H1 (cell line): Measurements from ENCODE around the gene NAT9. TPM values are rescaled to one million over a fixed set of nuclear protein-coding genes. Genes with fewer than 3 reads are reported as not detected.

Source experiments
- CTCF ChIA-PET: fragments of 300-600 bp; sonication (Branson Sonifier 250); formaldehyde crosslinking; loops from one replicate; lab custom pipeline; 2021; ENCODE audit not compliant: partially characterized antibody; lab: Charles Lee
- POLR2A ChIA-PET: fragments of 300-600 bp; sonication (Branson Sonifier 250); formaldehyde crosslinking; loops from one replicate; lab custom pipeline; 2021; ENCODE audit warnings: inconsistent platforms; ENCODE audit not compliant: partially characterized antibody; lab: Charles Lee
- DNase-seq, 2 experiments: peaks; one replicate each; pipeline versions ENCODE4 v3.0.0 to v3.0.0-alpha.2; 2010 to 2022; ENCODE audit warnings: low spot score in 2 of 2, low read depth in 1 of 2, mixed read lengths in 1 of 2
- FAIRE-seq: peaks from 2 replicates; lab custom pipeline; 2011; peaks lifted over from hg19 to GRCh38; lab: Jason Lieb, UNC
- H2AFZ ChIP-seq: 2 replicates; pipeline ENCODE4 v1.8.1; 2012; ENCODE audit warnings: low read length, inconsistent platforms
- H2AK5ac ChIP-seq: 2 replicates; pipeline ENCODE4 v1.6.1; 2013; ENCODE audit warnings: low read depth, low read length
- H2BK120ac ChIP-seq: replicated peaks from 2 replicates; pipeline ENCODE3; 2013; ENCODE audit warnings: low read depth, low read length, inconsistent platforms
- H2BK12ac ChIP-seq: 2 replicates; pipeline ENCODE4 v1.6.1; 2013; ENCODE audit warnings: low read depth, low read length
- H2BK15ac ChIP-seq: 2 replicates; pipeline ENCODE4 v1.6.1; 2013; ENCODE audit warnings: low read length
- H2BK20ac ChIP-seq: 2 replicates; pipeline ENCODE4 v1.6.1; 2013; ENCODE audit warnings: low read length
- H2BK5ac ChIP-seq: 2 replicates; pipeline ENCODE4 v1.6.1; 2013; ENCODE audit warnings: low read depth, low read length
- H3K14ac ChIP-seq: 2 replicates; pipeline ENCODE4 v1.6.1; 2013; ENCODE audit warnings: inconsistent platforms; ENCODE audit not compliant: insufficient read length
- H3K18ac ChIP-seq: 2 replicates; pipeline ENCODE4 v1.6.1; 2013; ENCODE audit warnings: low read length; ENCODE audit errors: extremely low read depth
- H3K23ac ChIP-seq: 2 replicates; pipeline ENCODE4 v1.6.1; 2013; ENCODE audit warnings: inconsistent platforms; ENCODE audit not compliant: insufficient read length
- H3K23me2 ChIP-seq: 2 replicates; pipeline ENCODE4 v1.6.1; 2013; ENCODE audit warnings: low read depth, low read length
- H3K27ac ChIP-seq: 2 replicates; pipeline ENCODE4 v1.6.1; 2011; ENCODE audit warnings: low read depth, low read length, inconsistent platforms
- H3K27me3 ChIP-seq, 4 experiments: replicated peaks in 1 of 4; 1 replicate in 1 of 4; 2 replicates in 3 of 4; pipeline versions ENCODE4 v1.6.1 to v1.8.1; 2011 to 2013; ENCODE audit warnings: low read length in 3 of 4, mild to moderate bottlenecking in 3 of 4, inconsistent platforms in 2 of 4, mixed read lengths in 2 of 4, moderate library complexity in 1 of 4; ENCODE audit not compliant: control insufficient read depth in 3 of 4, insufficient read depth in 3 of 4; ENCODE audit errors: extremely low read depth in 1 of 4
- H3K36me3 ChIP-seq, 4 experiments: 2 replicates each; pipeline versions ENCODE4 v1.6.1 to v1.8.1; 2011 to 2013; ENCODE audit warnings: mild to moderate bottlenecking in 4 of 4, low read length in 3 of 4, moderate library complexity in 2 of 4, control low read depth in 1 of 4, inconsistent platforms in 1 of 4; ENCODE audit not compliant: insufficient read depth in 4 of 4, control insufficient read depth in 2 of 4
- H3K4ac ChIP-seq: replicated peaks from 2 replicates; pipeline ENCODE3; 2013; ENCODE audit warnings: low read length, low read depth, mixed read lengths, inconsistent platforms; ENCODE audit not compliant: insufficient read length
- H3K4me1 ChIP-seq, 4 experiments: replicated peaks in 1 of 4; 1 replicate in 1 of 4; 2 replicates in 3 of 4; pipeline versions ENCODE4 v1.6.1 to v1.8.1; 2011 to 2013; ENCODE audit warnings: low read length in 3 of 4, inconsistent platforms in 2 of 4, mixed read lengths in 1 of 4; ENCODE audit not compliant: insufficient read depth in 4 of 4, control insufficient read depth in 3 of 4
- H3K4me2 ChIP-seq, 2 experiments: 2 replicates each; pipeline versions ENCODE4 v1.6.1 to v1.8.1; 2011 to 2013; ENCODE audit warnings: low read depth in 2 of 2, low read length in 2 of 2, control low read depth in 1 of 2, inconsistent platforms in 1 of 2, mild to moderate bottlenecking in 1 of 2; ENCODE audit not compliant: insufficient read depth in 1 of 2
- H3K4me3 ChIP-seq, 4 experiments: fragments of 200-600, 300-600 bp in 1 of 4; sonication (generic), shearing (Covaris generic), sonication (Bioruptor Twin) in 1 of 4; 2 replicates each; pipeline versions ENCODE4 v1.5.1 to v1.8.1; 2011 to 2016; ENCODE audit warnings: low read length in 4 of 4, low read depth in 3 of 4, control low read depth in 2 of 4, inconsistent platforms in 2 of 4, mild to moderate bottlenecking in 2 of 4, mixed read lengths in 1 of 4, moderate library complexity in 1 of 4; ENCODE audit not compliant: insufficient read depth in 2 of 4; ENCODE audit errors: extremely low read depth in 1 of 4
- H3K56ac ChIP-seq: replicated peaks from 2 replicates; pipeline ENCODE3; 2013; ENCODE audit warnings: low read depth, mild to moderate bottlenecking, mixed read lengths, low read length, inconsistent platforms; ENCODE audit not compliant: insufficient read length
- H3K79me1 ChIP-seq: 2 replicates; pipeline ENCODE4 v1.6.1; 2013; ENCODE audit warnings: low read depth, low read length, control low read depth
- H3K79me2 ChIP-seq, 2 experiments: 2 replicates each; pipeline versions ENCODE4 v1.6.1 to v1.8.1; 2012 to 2013; ENCODE audit warnings: low read length in 2 of 2, mild to moderate bottlenecking in 2 of 2, inconsistent platforms in 1 of 2; ENCODE audit not compliant: insufficient read depth in 2 of 2, control insufficient read depth in 1 of 2
- H3K9ac ChIP-seq, 4 experiments: replicated peaks in 1 of 4; 1 replicate in 1 of 4; 2 replicates in 3 of 4; pipeline versions ENCODE4 v1.6.1 to v1.8.1; 2011 to 2013; ENCODE audit warnings: low read depth in 3 of 4, low read length in 3 of 4, control low read depth in 2 of 4, mild to moderate bottlenecking in 2 of 4, moderate library complexity in 2 of 4, inconsistent platforms in 1 of 4; ENCODE audit errors: extremely low read depth in 1 of 4
- H3K9me3 ChIP-seq, 2 experiments: 2 replicates each; pipeline versions ENCODE4 v1.6.1 to v1.8.1; 2012 to 2013; ENCODE audit warnings: mild to moderate bottlenecking in 2 of 2, moderate library complexity in 2 of 2, control low read depth in 1 of 2, inconsistent platforms in 1 of 2, low read depth in 1 of 2, low read length in 1 of 2, mixed read lengths in 1 of 2; ENCODE audit not compliant: insufficient read depth in 2 of 2
- H4K20me1 ChIP-seq, 2 experiments: replicated peaks in 1 of 2; 2 replicates each; pipeline versions ENCODE3 to v1.8.1; 2011 to 2013; ENCODE audit warnings: inconsistent platforms in 2 of 2, low read length in 2 of 2, mild to moderate bottlenecking in 1 of 2; ENCODE audit not compliant: insufficient read depth in 2 of 2, control insufficient read depth in 1 of 2
- H4K5ac ChIP-seq: 2 replicates; pipeline ENCODE4 v1.6.1; 2013; ENCODE audit warnings: low read length, low read depth, mixed read lengths, inconsistent platforms; ENCODE audit not compliant: insufficient read length
- H4K8ac ChIP-seq: 2 replicates; pipeline ENCODE4 v1.8.0; 2013; ENCODE audit warnings: mild to moderate bottlenecking, moderate library complexity, low read length, inconsistent platforms; ENCODE audit not compliant: insufficient read depth; ENCODE audit errors: extremely low read depth
- H4K91ac ChIP-seq: replicated peaks from 2 replicates; pipeline ENCODE3; 2013; ENCODE audit warnings: low read length, mixed read lengths, inconsistent platforms; ENCODE audit not compliant: insufficient read length
- CBX8 ChIP-seq: fragments of 300-800, 300-1000 bp; sonication (generic); IDR thresholded peaks from 2 replicates; pipeline ENCODE4 v1.7.1; 2016; ENCODE audit warnings: low read depth, low read length, borderline replicate concordance
- CHD1 ChIP-seq: IDR thresholded peaks from 2 replicates; pipeline ENCODE4 v1.6.1; 2012; ENCODE audit warnings: low read depth, low read length, improper control_type of control experiment
- EP300 ChIP-seq, 2 experiments: IDR thresholded peaks; 1 replicate in 1 of 2; 2 replicates in 1 of 2; pipeline ENCODE4 v1.6.1; 2011 to 2012; ENCODE audit warnings: low read depth in 2 of 2, low read length in 2 of 2, mild to moderate bottlenecking in 2 of 2, borderline replicate concordance in 1 of 2, inconsistent platforms in 1 of 2, moderate library complexity in 1 of 2
- EZH2 ChIP-seq: fragments of 200-600 bp; sonication (generic); IDR thresholded peaks from 2 replicates; pipeline ENCODE4 v1.7.1; 2012; ENCODE audit warnings: low read depth, mild to moderate bottlenecking, moderate library complexity, low read length, inconsistent platforms; ENCODE audit not compliant: severe bottlenecking
- GTF2F1 ChIP-seq: IDR thresholded peaks from 2 replicates; pipeline ENCODE4 v1.6.1; 2012; ENCODE audit warnings: low read depth, low read length, improper control_type of control experiment, borderline replicate concordance
- HDAC2 ChIP-seq, 2 experiments: fragments of 300-600 bp in 1 of 2; sonication (generic) in 1 of 2; IDR thresholded peaks; 2 replicates each; pipeline ENCODE4 v1.6.1; 2011 to 2012; ENCODE audit warnings: low read depth in 2 of 2, low read length in 2 of 2, mild to moderate bottlenecking in 2 of 2, moderate library complexity in 2 of 2, borderline replicate concordance in 1 of 2, inconsistent platforms in 1 of 2
- KDM4A ChIP-seq: IDR thresholded peaks from one replicate; pipeline ENCODE4 v1.7.1; 2012; ENCODE audit warnings: low read depth, mild to moderate bottlenecking, moderate library complexity, low read length, inconsistent platforms; ENCODE audit not compliant: severe bottlenecking
- MAX ChIP-seq: IDR thresholded peaks from 2 replicates; pipeline ENCODE4 v1.6.1; 2012; ENCODE audit warnings: inconsistent platforms
- POLR2A ChIP-seq, 2 experiments: IDR thresholded peaks; 1 replicate in 1 of 2; 2 replicates in 1 of 2; pipeline ENCODE4 v1.6.1; 2011; ENCODE audit warnings: low read depth in 2 of 2, low read length in 2 of 2, mild to moderate bottlenecking in 2 of 2; ENCODE audit errors: control extremely low read depth in 1 of 2
- RFX5 ChIP-seq: IDR thresholded peaks from 2 replicates; pipeline ENCODE4 v1.6.1; 2011; ENCODE audit warnings: low read depth, low read length, improper control_type of control experiment, borderline replicate concordance
- TBP ChIP-seq: IDR thresholded peaks from 2 replicates; pipeline ENCODE4 v1.6.1; 2011; ENCODE audit warnings: low read depth, low read length, improper control_type of control experiment
- USF2 ChIP-seq: IDR thresholded peaks from 2 replicates; pipeline ENCODE4 v1.6.1; 2011; ENCODE audit warnings: low read length, improper control_type of control experiment
- YY1 ChIP-seq: IDR thresholded peaks from 2 replicates; pipeline ENCODE4 v1.6.1; 2011; ENCODE audit warnings: low read depth, mild to moderate bottlenecking, low read length
- WGBS, 2 experiments: shearing (Covaris generic) in 1 of 2; methylation state at CpG; one replicate each; pipeline versions ENCODE4 v1.1.6 to v1.1.7; 2013 to 2015; ENCODE audit warnings: low lambda C conversion rate in 2 of 2, mixed read lengths in 2 of 2, inconsistent platforms in 1 of 2, low coverage in 1 of 2, missing lambda C conversion rate in 1 of 2; ENCODE audit not compliant: insufficient replicate concordance in 2 of 2, insufficient coverage in 1 of 2, insufficient read length in 1 of 2; ENCODE audit errors: extremely low coverage in 1 of 2, missing lambda C conversion rate in 1 of 2; 5-methylcytosine and 5-hydroxymethylcytosine counted together
- polyA plus RNA-seq, 7 experiments: library from polyadenylated mRNA; depleted of rRNA in 3 of 7; stranded (reverse) in 5 of 7; unstranded in 2 of 7; fragments of >200 nt in 5 of 7; fragments of 200-250 nt in 2 of 7; gene quantifications; 1 replicate in 5 of 7; 2 replicates in 1 of 7; 4 replicates in 1 of 7; pipeline versions ENCODE4 v1.2.1 to v1.2.3, GENCODE V29; 2011 to 2013; ENCODE audit warnings: missing spikeins in 2 of 7, mixed read lengths in 2 of 7
- total RNA-seq: library from RNA; stranded (reverse); fragmentation: NEBNext Ultra II Directional; extraction: Animal tissue kit (Norgen Biotek cat#: 25700); gene quantifications from 2 replicates; pipeline ENCODE4 v1.2.1, GENCODE V29; 2021

The NAT9 gene
- total and polyA plus RNA-seq, 2 of the 8 experiments (the other 6 are each of a cell fraction or from before 2014, with no cell fraction given), result 32.3 to 42.7 TPM

- Histone ChIP-seq H3K4me3 (no peak overlapping the region), H4K91ac (no peak overlapping the region), H2AFZ (no peak overlapping the region), H2BK20ac (no peak overlapping the region), H4K5ac (no peak overlapping the region), H3K4me1 (no peaks in the 10 kb centered on the region), H3K27me3 (no peaks in the 10 kb centered on the region; a peak in 3 of 7 replicates), H3K79me1 (no peaks in the 10 kb centered on the region), H2BK15ac (no peak overlapping the region), H2BK12ac (no peak overlapping the region), H3K56ac (no peak overlapping the region), H3K23ac (no peak overlapping the region), H3K9me3 (no peaks in the 10 kb centered on the region), H3K4ac (no peak overlapping the region), H3K9ac (no peak overlapping the region), H2AK5ac (no peak overlapping the region), H3K4me2 (no peak overlapping the region), H2BK120ac (no peak overlapping the region), H3K14ac (no peak overlapping the region), H3K79me2 (no peaks in the 10 kb centered on the region), H2BK5ac (no peak overlapping the region), H4K20me1 (no peaks in the 10 kb centered on the region), H3K27ac (no peak overlapping the region), H3K18ac (no peak overlapping the region), H3K36me3 (no peaks in the 10 kb centered on the region), H4K8ac (no peak overlapping the region), H3K23me2 (no peaks in the 10 kb centered on the region)
- FAIRE-seq (no peak), DNase-seq (no peak)
- ChIA-PET CTCF (interaction anchor here (1.2 to 1.5 kb wide), 2 partner anchors 15 to 22 kb away, joined by 3 to 5 read pairs; no protein-coding TSS in a partner anchor), POLR2A (no interaction called here)
- WGBS, 2 experiments, result 97% methylated on average over 4 of the region's 4 CpGs; no CpG with 5 or more reads in 1 of the 2 experiments
- no peak for TF ChIP-seq CHD1
- TF ChIP-seq TBP, result no peak
- TF ChIP-seq EZH2, result no peak
- TF ChIP-seq POLR2A (IDR thresholded peaks at IDR 0.05; ENCODE audit: control extremely low read depth in 1 of 2, low read depth in 2 of 2, low read length in 2 of 2), result no peak
- no peak for TF ChIP-seq CBX8
- no peak for TF ChIP-seq MAX
- no peak for TF ChIP-seq GTF2F1
- TF ChIP-seq USF2, result no peak
- no peak for TF ChIP-seq KDM4A
- TF ChIP-seq YY1, result no peak
- no peak for TF ChIP-seq HDAC2 (IDR thresholded peaks at IDR 0.05; ENCODE audit: borderline replicate concordance in 1 of 2, low read depth in 2 of 2, low read length in 2 of 2)
- no peak for TF ChIP-seq RFX5
- TF ChIP-seq EP300 (IDR thresholded peaks at IDR 0.05; ENCODE audit: borderline replicate concordance in 1 of 2, low read depth in 2 of 2, low read length in 2 of 2), result no peak
Measured at GRCh38 chr17:74722782-74723181, 53.4 kb downstream of the NAT9 start.
